ENCODE measurements around the gene HOXA4.
A peak's percentile ranks its signal among the peaks of the same experiment; 100 is the strongest.

HOXA4 gene

DNA sequence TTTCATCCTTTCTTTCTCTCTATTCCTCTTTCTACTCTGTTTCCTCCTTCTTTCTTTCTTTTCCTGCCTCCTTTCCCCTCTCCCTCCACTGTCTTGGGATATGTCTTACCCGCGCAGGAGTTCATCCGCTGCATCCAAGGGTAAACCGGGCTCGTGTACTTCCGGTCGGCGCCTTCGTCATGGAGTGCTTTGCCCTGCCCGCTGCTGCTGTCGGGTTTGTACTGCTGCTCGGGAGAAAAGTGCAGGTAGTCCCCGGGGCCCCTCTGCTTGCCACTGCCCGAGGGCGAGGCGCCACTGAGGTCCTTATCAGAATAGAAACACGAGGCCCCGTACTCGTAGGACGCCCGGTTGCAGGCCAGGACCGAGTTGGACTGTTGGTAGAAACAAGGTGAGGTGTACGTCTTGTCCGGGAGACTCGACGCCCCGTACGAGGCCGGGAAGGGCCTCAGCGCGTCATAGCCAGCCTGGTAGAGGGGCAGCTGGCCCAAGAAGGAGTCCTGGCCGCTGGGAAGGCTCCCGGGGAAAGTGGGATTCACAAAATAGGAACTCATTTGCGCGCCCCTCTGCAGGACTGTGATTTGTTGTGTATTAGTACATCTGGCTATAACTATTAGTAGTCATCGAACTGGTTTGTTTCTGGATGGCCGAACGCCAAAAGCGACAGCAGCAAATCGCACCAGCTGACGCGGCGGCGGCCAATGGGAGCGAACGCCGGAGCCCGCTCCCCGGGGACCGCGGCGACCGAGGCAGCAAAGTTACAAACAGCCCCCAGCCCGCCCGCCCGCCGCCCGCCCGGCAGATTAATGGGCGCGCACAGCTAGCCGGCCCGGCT lies 16.9 kb upstream of the HOXA4 start, which contains the start of gene HOXA6:
Gene HOXA6 (minus strand): TSS at position 576 of the 832 bp plus-strand sequence. CDS start 25 bp downstream, at position 551.
- DNase-seq (ENCODE audit: low read depth), result no peak

DNA sequence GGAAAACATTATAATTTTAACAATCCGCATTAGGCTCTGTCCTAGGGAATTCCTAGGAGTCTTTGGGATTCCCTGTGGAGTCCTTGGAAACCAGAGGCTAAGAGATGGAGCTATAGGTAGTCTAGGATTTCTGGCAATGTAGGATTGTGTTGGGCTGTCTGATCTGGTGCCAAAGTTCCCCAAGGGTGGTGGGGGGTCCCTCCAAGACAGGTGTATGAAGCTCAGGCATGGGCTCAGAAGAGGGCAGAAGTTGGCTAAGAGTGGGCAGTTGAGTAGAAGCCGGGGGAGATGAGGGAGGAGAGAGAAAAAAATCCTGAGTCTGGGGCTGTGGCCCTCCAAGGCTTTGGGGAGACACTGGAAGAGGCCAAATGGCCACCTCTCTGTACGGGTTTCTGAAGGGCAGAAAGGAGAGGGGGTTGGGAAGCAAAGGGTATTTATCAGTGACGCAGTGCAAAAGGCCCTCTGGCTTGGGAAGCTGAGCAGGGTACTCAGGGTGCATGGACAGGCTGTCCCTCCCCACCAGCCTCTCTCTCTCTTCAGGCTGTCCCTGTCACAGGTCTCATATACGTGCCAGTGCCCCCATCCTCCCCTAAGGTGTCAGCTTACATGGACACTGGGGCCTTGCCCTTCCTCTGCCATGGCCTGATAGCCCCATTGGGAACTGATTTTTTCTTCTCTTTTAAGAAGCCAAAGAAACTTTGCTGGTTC lies 16.1 kb upstream of the HOXA4 start:
- no peak for DNase-seq (ENCODE audit: low read depth)

DNA sequence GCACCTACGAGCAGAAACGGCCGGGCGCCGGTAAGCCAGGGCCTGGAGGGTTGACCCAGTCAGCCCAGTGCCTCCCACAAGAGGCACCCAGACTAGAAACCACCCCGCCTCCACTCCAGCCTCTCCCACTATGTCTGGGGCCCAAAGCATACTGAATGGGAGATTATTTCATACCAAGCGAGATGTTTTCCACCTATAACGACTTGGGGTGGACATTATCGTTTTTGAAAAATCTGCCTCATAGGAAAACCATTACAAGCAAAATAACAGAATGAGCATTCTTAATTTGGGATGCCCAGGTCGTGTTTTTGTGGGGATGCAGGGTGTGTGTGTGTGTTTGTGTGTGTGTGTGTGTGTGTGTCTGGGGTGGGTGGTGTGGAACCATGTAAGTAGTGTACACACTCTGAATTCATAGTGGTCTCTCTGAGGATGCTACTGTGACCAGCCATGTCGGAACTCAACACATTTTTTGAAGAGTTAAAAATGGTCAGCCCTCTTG lies 15.4 kb upstream of the HOXA4 start:
- no peak for DNase-seq (ENCODE audit: low read depth)

DNA sequence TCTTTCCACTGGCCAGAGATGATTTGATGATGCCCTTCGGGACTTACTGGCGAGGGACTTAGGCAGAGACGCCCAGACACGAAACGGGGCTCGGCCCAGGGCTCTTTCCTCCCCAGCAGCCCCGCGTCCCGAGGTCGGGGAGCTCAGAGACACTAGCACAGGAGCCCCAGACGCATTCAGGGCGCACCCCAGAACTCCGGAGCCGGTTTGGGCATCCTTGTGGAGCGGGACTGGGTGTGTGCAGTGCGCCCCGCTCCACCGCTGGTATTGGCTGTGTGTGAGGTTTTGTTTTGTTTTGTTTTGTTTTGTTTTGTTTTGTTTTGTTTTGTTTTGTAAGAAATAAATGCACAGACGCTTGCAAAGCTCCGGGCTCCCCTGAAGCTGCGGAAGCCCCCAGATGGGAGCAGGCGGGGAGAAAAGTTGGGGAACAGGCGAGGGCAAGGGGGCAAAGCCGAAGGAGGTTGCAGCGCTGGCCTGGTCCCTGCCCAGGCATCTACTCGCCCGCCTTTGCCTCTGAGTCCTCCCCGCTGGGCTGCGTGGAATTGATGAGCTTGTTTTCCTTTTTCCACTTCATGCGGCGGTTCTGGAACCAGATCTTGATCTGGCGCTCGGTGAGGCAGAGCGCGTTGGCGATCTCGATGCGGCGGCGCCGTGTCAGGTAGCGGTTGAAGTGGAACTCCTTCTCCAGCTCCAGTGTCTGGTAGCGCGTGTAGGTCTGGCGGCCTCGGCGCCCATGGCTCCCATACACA lies 14.8 kb upstream of the HOXA4 start:
- no peak for DNase-seq (ENCODE audit: low read depth)

DNA sequence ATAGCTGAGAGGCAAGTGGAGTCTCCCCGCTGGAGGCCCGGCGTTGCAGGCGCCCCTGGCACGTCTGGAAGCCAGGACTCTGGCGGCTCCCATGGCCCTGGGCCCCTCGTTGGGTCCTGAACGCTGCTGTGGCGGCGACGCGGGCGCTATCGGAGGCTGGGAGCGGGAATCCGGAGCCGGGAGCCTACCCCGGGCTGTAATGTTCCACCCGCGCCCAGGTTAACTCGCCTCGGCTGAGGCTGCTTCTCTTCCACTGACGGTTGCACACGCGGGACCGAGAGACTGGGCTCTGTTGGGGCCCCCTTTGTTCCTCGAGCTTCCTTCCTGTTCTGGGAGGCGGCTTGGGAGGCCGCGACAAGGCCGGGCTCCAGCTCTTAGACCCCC lies 14.2 kb upstream of the HOXA4 start:
- DNase-seq (ENCODE audit: low read depth), result no peak

DNA sequence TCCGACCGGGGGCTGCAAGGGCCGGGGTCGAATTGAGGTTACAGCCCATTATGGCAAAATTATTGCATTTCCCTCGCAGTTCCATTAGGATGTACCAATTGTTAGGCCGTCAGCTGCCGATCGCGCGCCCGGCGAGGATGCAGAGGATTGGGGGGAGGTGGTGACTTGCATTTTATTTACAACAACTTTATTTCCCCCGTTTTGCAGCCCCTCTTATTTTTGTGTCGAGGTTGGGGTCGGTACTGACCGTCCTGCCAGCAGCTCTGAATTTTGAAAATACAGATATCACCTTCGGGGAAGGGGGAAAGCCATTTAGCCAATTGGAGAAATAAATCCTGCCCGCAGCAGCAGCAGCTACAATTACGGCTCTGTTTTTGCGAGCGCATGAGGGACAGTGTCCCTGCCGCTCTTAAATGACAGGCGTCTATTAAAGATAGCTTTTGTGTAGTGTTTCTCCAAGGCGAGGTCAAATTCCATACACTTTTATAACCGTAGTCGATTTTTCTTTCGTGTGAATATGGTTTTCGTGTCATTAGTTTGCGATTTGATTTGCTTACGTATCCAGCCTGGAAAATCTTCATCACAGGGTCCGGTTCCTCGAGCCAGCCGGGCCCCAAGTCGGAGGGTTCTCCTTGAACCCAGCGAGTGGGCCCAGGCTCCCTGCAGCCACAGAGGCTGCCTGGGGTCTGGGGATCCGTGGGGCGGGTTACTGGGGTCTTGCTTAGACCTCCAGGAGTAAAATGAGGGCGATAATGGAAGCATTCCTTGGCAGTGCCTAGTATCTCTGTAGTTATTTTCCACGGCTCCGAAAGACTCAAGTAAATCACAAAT lies 13.6 kb upstream of the HOXA4 start:
- no peak for DNase-seq (ENCODE audit: low read depth)

DNA sequence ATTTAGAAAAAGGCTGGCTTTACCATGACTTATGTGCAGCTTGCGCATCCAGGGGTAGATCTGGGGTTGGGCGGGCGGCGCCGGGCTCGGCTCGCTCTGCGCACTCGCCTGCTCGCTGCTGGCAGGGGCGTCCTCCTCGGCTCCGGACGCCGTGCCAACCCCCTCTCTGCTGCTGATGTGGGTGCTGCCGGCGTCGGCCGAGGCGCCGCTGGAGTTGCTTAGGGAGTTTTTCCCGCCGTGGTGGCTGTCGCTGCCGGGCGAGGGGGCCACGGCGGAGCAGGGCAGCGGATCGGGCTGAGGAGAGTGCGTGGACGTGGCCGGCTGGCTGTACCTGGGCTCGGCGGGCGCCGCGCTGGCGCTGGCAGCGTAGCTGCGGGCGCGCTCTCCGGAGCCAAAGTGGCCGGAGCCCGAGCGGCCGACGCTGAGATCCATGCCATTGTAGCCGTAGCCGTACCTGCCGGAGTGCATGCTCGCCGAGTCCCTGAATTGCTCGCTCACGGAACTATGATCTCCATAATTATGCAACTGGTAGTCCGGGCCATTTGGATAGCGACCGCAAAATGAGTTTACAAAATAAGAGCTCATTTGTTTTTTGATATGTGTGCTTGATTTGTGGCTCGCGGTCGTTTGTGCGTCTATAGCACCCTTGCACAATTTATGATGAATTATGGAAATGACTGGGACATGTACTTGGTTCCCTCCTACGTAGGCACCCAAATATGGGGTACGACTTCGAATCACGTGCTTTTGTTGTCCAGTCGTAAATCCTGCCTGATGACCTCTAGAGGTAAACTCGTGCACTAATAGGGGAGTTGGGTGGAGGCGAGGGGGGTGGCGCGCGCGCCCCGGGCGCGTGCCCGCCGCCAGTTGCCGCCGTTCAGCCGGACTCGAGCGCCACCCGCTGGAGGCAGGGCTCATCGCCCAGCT lies 12.7 kb upstream of the HOXA4 start, which contains the start of gene HOXA5:
Gene HOXA5 (minus strand): TSS at position 659 of the 927 bp plus-strand sequence. CDS start 74 bp downstream, at position 585.
- peak; percentile 88 for DNase-seq (ENCODE audit: low read depth)

DNA sequence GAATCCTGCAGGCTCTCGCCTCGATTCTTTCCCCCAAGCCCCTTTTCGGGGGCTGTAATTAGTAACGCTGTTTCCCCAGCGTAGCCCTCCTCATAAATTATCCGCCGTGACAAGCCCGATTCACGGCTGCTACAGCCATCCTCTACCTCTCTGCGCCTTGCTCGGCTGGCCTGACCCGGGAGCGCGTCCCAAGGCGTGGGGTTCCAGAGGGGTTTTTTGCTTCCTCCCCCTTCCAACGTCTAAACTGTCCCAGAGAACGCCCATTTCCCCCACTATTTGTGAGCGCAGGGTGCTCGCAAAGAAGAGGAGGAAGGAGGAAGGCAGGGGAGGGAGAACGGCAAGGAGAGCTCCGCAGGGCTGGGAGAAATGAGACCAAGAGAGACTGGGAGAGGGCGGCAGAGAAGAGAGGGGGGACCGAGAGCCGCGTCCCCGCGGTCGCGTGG lies 12.0 kb upstream of the HOXA4 start:
- no peak for DNase-seq (ENCODE audit: low read depth)

DNA sequence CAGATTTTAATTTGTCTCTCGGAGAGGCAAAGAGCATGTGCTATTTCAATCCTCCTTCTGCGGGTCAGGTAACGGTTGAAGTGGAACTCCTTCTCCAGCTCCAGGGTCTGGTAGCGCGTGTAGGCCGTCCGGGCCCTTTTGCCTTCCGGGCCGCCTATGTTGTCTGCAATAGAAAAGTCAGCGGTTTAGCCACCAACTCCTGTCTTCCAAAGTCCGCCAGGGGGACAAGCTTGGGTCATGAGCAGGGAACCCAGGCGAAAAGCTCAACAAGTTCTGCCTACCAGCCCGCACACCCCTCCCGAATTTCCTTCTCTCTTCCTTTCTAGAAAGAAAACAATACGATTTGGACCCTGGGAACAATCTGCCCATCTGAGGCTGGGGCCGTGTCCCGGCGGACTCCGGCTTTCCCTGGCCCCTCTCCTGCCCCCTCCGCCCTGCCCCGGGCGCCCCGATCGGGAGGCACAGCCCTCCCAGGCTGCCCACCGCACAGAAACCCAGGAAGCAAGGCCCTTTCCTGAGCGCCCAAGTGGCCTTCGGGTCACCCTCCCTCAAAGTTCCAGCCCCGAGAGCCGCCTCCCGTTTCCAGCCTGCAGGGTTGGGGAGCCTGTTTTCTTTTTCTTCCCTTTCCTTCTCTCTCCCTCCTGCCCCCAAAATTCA lies 11.5 kb upstream of the HOXA4 start:
- DNase-seq (ENCODE audit: low read depth), result no peak

DNA sequence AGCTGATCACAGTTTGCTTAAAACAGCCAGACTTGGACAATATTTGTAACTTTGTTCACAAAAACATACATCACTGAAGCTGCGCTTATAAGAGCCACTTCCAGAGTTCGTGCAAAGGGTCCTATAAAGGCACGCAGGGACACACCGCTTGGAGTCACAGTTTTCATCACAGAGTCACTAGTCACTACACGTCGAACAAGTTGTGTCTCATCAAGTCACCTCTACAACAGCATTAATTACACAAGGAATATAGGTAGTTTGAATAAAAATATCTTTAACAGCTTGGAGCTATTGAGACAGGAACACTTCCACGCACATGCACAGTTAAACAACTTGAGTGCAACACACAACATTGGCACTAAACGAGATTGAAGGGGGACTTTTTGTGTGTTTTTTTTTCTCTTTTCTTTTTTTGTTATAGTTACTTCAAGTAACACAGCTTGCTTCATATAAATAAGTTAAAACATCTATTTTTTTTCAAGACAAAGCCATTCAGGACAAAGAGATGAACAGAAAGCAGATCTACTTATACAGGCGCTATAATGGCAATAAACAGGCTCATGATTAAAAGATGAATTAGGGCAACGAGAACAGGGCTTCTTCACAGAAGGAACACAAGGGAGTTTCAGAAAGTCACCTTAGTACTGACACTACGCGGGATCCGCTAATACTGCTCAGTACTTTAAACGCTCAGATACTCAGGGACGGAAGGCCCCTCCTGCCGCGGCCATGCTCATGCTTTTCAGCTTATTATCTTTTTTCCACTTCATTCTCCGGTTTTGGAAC lies 10.8 kb upstream of the HOXA4 start:
- no peak for DNase-seq (ENCODE audit: low read depth)

DNA sequence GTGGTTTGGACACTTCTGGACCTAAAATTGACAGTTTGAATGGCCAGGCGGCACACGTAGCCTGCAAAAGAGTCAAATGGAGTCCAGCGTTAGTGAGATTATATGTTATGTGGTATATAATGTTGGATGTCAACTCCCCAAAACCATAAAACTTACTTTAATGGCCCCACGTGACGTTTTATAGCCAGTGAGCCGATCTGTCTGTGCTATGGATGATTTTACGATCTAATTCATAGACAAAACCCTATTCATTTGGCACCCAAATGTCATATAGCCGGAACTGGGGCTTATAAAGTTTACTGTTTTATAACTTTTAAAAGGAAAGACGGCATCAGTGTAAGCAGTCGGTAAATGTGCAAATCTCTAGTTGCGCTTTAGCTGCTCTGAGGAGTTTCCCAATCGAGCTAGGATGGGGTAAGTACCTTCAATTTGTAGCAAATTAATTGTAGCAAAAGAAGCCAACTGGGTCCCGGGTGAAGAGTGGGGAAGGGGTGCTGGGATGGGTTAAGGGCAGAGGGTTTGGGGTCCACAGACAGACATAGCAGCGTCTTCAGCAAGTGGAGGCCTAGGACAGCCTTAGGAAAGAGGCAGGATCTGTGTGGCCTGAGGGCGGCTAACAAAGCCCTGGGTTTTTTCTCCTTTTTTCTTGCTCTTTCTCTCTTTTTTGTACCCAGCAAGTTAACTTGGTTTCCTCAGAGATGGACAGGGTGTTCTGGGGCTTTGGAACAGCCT lies 9.7 kb upstream of the HOXA4 start:
- DNase-seq (ENCODE audit: low read depth), result no peak

DNA sequence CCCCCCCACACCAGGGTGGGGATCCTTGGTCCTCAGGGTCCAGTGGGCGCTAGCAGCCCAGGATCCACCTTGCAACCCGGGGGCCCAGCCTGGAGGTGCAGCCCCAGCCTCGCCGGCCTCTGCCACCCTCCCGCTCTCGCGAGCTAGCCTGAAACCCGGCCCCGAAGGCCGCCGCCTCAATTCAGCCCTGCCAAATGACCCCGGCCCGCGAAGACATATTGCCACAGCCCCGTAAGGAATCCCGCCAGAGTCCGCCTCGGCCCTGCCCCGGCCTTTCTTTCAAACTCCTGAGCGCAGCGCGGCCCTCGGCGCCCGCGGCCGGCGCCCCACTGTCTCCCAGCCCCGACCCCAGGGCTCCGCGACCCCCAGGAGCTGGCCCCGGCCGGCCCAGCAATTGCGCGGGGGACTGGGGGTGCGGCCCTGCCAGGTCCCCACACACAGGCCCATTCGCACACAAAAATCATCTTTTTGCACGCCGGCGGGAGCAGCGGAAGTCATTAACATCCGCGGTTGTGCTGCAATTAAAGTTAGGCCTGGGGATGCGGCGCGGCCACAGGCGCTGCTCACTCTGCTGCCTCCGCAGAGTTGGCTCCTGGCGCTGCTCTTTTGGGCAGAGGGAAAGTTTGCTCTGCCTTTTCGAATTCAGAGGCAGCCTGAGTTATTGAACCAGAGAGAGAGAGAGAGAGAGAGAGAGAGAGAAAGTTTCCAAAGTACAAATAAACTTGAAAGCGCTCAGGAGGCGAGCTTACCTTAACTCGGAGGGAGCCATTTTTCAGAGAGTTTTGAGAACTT lies 9.0 kb upstream of the HOXA4 start:
- DNase-seq (ENCODE audit: low read depth), result no peak

DNA sequence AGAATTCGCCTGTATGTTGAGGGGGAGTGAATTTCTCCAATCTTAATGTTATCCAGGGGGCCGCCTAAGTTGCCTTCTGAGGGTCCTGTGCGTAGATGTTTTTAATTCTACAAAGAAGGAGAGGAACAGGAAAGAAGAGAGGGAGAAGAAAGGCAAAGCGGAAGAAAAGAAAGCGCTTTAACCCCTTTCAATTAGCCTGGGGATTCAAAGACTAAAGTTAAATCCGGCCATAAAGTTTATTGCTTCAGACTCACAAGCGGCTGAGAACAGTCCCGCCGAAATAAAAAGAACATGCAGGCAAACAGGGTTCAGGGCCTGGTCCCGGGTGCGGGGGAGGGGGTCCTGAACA lies 8.4 kb upstream of the HOXA4 start:
- no peak for DNase-seq (ENCODE audit: low read depth)

DNA sequence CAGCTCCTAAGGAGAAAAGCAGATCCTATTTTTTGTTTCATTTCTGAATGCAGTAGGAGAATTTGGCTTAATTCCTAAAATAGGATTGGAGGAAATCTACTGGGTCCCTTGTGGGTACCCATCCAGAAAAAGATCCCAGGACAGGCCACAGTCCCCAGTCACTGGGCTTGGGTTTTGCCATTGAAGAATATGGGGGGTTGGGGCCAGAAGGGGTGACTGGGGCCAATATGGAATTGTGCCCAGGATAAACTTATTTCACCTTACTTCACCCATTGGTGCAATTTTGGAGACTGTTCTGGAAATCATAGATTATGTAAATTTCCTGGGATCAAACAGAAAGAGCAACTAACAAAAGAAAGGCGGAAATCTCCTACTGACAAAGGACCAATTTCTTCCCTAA lies 7.9 kb upstream of the HOXA4 start:
- no peak for DNase-seq (ENCODE audit: low read depth)

DNA sequence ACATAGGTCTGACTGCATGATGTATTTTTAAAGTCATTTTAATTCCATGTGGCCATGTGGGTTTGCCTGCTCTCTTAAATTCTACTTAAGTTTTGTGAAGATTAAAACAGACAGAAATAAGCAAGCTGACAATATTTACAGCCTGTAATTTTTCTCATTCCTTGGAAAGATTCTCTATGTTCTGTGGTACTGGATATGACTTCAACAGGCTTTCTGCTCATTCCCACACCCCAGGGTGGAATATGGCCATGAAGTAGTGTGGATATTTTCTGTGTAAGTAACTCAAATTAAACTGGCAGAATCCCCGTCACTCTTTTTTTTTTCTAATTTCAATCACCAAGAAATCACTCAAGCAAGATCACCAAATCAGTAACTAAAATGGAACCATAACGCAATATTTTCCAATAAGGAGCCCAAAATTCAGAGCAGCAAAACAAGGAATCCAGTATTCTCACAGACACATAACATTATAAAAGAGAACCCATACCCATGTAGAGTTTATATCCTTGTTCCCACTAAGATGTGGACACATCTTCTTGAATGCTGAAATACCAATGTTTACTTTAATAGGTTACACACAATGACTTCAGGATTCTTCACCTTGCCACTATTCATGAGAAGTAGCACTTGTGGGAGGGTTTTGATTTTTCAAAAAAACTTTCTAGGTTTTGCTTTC lies 7.2 kb upstream of the HOXA4 start:
- no peak for DNase-seq (ENCODE audit: low read depth)

DNA sequence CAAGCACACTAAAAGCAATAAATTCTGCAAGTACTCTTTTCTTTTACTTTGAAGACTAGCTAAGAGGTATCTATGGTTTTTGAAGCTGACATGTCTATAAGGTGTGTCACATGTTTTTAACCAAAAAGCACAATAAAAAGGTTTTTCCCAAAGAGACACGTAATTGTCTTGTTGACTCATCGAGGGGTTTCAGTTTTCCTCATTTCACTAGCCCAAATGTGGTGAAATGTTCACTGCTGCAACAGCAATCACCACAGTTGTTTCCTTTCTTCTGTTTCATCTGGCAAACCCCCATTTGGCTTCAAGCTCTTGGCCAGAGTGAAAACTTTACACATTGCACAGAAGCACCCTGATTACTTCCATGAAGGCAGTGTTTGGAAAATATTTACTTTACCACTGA lies 3.8 kb upstream of the HOXA4 start:
- DNase-seq (ENCODE audit: low read depth), result peak; percentile 97
